GM19468 (cell line): ENCODE measurements around the gene TNFRSF11A.

Source experiments
- ATAC-seq: cut with Tn5 transposase; IDR thresholded peaks from one replicate; pipeline ENCODE4 v1.9.1; 2021; ENCODE audit warnings: mild to moderate bottlenecking, moderate library complexity, moderate number of reproducible peaks; ENCODE audit not compliant: unreplicated experiment; ENCODE audit errors: extremely low read depth

The TNFRSF11A gene

GRCh38 chr18:62324181-62324828 lies 805 bp upstream of the TNFRSF11A start:
- no peak for ATAC-seq

GRCh38 chr18:62325806-62326645 lies 916 bp downstream of the TNFRSF11A start:
- no peak for ATAC-seq

GRCh38 chr18:62326646-62327348 lies 1.7 kb downstream of the TNFRSF11A start:
- ATAC-seq: no peak

GRCh38 chr18:62327977-62328376 lies 2.9 kb downstream of the TNFRSF11A start:
- no peak for ATAC-seq

- no peak for ATAC-seq
Observed at GRCh38 chr18:62328586-62329525, 3.7 kb downstream of the TNFRSF11A start.

- ATAC-seq: peak; percentile 23
Observed at GRCh38 chr18:62329691-62330454, 4.8 kb downstream of the TNFRSF11A start.

GRCh38 chr18:62330650-62331049 lies 5.5 kb downstream of the TNFRSF11A start:
- no peak for ATAC-seq

GRCh38 chr18:62331581-62332356 lies 6.7 kb downstream of the TNFRSF11A start:
- ATAC-seq: peak; percentile 28

GRCh38 chr18:62332431-62332830 lies 7.3 kb downstream of the TNFRSF11A start:
- no peak for ATAC-seq

GRCh38 chr18:62332964-62333695 lies 8.0 kb downstream of the TNFRSF11A start:
- no peak for ATAC-seq

- ATAC-seq: no peak
Observed at GRCh38 chr18:62334120-62334519, 9.0 kb downstream of the TNFRSF11A start.

- ATAC-seq: no peak
Observed at GRCh38 chr18:62335494-62335893, 10.4 kb downstream of the TNFRSF11A start.

- ATAC-seq: no peak
Observed at GRCh38 chr18:62336618-62337017, 11.5 kb downstream of the TNFRSF11A start.

GRCh38 chr18:62337336-62337735 lies 12.2 kb downstream of the TNFRSF11A start:
- ATAC-seq: no peak

GRCh38 chr18:62338446-62339105 lies 13.5 kb downstream of the TNFRSF11A start:
- no peak for ATAC-seq

GRCh38 chr18:62339106-62339988 lies 14.2 kb downstream of the TNFRSF11A start:
- ATAC-seq: no peak
